ENCODE results near the gene HOXC6. TPM values are rescaled to one million over a fixed set of nuclear protein-coding genes. Genes with fewer than 3 reads are reported as not detected.

Gene HOXC6
- total RNA-seq, 2 donors from 2014 or later: 0.15 TPM; not detected in 1

GRCh38 chr12:54051874-54052437, 23.7 kb downstream of the HOXC6 start:
- Histone ChIP-seq H3K36me3 (no peaks in the 10 kb centered on the region), H3K4me3 (no peak overlapping the region), H3K9ac (ENCODE audit: low read depth in 2 of 2, low read length in 2 of 2) (peak overlapping the region in 1 of 2 donors; percentile 30), H3K9me3 (no peaks in the 10 kb centered on the region), H3K27ac (no peak overlapping the region), H3K4me1 (no peaks in the 10 kb centered on the region), H3K27me3 (peaks cover 80% of the 10 kb centered on the region)
- intact Hi-C loops (cut with DNase I): no loop called here
- TF ChIP-seq, protein P1, sequence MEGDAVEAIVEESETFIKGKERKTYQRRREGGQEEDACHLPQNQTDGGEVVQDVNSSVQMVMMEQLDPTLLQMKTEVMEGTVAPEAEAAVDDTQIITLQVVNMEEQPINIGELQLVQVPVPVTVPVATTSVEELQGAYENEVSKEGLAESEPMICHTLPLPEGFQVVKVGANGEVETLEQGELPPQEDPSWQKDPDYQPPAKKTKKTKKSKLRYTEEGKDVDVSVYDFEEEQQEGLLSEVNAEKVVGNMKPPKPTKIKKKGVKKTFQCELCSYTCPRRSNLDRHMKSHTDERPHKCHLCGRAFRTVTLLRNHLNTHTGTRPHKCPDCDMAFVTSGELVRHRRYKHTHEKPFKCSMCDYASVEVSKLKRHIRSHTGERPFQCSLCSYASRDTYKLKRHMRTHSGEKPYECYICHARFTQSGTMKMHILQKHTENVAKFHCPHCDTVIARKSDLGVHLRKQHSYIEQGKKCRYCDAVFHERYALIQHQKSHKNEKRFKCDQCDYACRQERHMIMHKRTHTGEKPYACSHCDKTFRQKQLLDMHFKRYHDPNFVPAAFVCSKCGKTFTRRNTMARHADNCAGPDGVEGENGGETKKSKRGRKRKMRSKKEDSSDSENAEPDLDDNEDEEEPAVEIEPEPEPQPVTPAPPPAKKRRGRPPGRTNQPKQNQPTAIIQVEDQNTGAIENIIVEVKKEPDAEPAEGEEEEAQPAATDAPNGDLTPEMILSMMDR (IDR thresholded peaks at IDR 0.05): no peak
- DNase-seq: peak; percentile 37

- Histone ChIP-seq H3K36me3 (no peaks in the 10 kb centered on the region), H3K4me1 (no peaks in the 10 kb centered on the region), H3K27me3 (peaks cover 74% of the 10 kb centered on the region), H3K27ac (no peak overlapping the region), H3K9me3 (no peaks in the 10 kb centered on the region), H3K9ac (ENCODE audit: low read depth in 2 of 2, low read length in 2 of 2) (no peak overlapping the region), H3K4me3 (no peak overlapping the region)
- intact Hi-C loops (cut with DNase I): no loop called here
- DNase-seq: no peak
- TF ChIP-seq, protein P1 (IDR thresholded peaks at IDR 0.05): no peak
These were observed 24.3 kb downstream of the HOXC6 start for GRCh38 chr12:54052438-54053002.

- Histone ChIP-seq H3K9me3 (no peaks in the 10 kb centered on the region), H3K27ac (no peak overlapping the region), H3K36me3 (no peaks in the 10 kb centered on the region), H3K9ac (ENCODE audit: low read depth in 2 of 2, low read length in 2 of 2) (peak overlapping the region in 1 of 2 donors; percentile 67), H3K4me1 (no peaks in the 10 kb centered on the region), H3K4me3 (peak overlapping the region; percentile 40), H3K27me3 (peaks cover 72% of the 10 kb centered on the region)
- TF ChIP-seq, protein P1 (IDR thresholded peaks at IDR 0.05): no peak
- intact Hi-C loops (cut with DNase I): no loop called here
- DNase-seq: no peak
These were observed 24.9 kb downstream of the HOXC6 start for GRCh38 chr12:54053003-54053750.

DNA sequence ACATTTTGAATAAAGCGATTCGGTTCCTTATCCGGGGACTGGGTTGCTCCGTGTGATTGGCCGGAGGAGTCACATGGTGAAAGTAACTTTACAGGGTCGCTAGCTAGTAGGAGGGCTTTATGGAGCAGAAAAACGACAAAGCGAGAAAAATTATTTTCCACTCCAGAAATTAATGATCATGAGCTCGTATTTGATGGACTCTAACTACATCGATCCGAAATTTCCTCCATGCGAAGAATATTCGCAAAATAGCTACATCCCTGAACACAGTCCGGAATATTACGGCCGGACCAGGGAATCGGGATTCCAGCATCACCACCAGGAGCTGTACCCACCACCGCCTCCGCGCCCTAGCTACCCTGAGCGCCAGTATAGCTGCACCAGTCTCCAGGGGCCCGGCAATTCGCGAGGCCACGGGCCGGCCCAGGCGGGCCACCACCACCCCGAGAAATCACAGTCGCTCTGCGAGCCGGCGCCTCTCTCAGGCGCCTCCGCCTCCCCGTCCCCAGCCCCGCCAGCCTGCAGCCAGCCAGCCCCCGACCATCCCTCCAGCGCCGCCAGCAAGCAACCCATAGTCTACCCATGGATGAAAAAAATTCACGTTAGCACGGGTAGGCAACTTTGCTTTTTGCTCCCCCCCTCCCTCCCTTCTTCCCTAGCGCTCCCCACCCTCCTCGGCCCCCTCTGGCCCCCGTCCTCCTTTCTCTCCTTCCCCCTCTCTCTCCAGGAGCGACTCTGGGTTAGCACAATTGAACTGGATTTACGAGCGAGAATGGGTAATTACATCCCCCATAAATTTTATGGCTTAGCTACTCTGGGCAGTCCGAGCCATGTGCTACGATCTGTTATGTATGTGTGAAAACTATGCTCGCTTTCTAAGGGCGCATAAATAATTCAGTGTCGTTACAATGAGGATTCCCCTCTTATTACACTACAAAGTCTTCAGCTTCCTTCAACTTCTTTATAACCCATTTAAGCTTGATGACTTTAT, 25.8 kb downstream of the HOXC6 start, which contains the start of gene HOXC4:
TSS of gene HOXC4 (plus strand) at position 85 of the 991 bp plus-strand sequence. CDS start at position 173, 88 bp downstream.
- TF ChIP-seq, protein P1 (IDR thresholded peaks at IDR 0.05): no peak
- H3K4me3 ChIP-seq: peak within 1 kb of the TSS; percentile 40
- H3K9me3 ChIP-seq: no peaks in the 10 kb centered on the region
- H3K36me3 ChIP-seq: no peaks in the 10 kb centered on the region
- DNase-seq: no peak
- peaks cover 66% of the 10 kb centered on the region for H3K27me3 ChIP-seq
- intact Hi-C loops (cut with DNase I): no loop called here
- H3K4me1 ChIP-seq: no peaks in the 10 kb centered on the region
- H3K27ac ChIP-seq: no peak within 1 kb of the TSS
- H3K9ac ChIP-seq (ENCODE audit: low read depth in 2 of 2, low read length in 2 of 2): peak within 1 kb of the TSS in 1 of 2 donors; percentile 67

DNA sequence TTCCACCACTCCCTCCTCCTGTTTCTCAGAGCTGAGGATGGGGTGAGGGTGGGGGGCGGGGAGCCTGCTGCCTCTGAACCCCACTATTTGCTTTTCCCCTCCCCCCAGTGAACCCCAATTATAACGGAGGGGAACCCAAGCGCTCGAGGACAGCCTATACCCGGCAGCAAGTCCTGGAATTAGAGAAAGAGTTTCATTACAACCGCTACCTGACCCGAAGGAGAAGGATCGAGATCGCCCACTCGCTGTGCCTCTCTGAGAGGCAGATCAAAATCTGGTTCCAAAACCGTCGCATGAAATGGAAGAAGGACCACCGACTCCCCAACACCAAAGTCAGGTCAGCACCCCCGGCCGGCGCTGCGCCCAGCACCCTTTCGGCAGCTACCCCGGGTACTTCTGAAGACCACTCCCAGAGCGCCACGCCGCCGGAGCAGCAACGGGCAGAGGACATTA, 26.5 kb downstream of the HOXC6 start:
- no peak overlapping the region for H3K27ac ChIP-seq
- no peaks in the 10 kb centered on the region for H3K36me3 ChIP-seq
- H3K27me3 ChIP-seq: peaks cover 67% of the 10 kb centered on the region
- H3K9ac ChIP-seq (ENCODE audit: low read depth in 2 of 2, low read length in 2 of 2): no peak overlapping the region
- no peaks in the 10 kb centered on the region for H3K4me1 ChIP-seq
- no peak for DNase-seq
- H3K4me3 ChIP-seq: no peak overlapping the region
- intact Hi-C loops (cut with DNase I): no loop called here
- no peaks in the 10 kb centered on the region for H3K9me3 ChIP-seq
- TF ChIP-seq, protein P1 (IDR thresholded peaks at IDR 0.05): no peak

Data from colonic mucosa (tissue), 4 donors.